GM18861 (cell line): ENCODE data around the gene RASEF.

Source experiments
- ATAC-seq: cut with Tn5 transposase; IDR thresholded peaks from one replicate; pipeline ENCODE4 v1.9.1; 2021; ENCODE audit not compliant: unreplicated experiment

Gene RASEF

DNA sequence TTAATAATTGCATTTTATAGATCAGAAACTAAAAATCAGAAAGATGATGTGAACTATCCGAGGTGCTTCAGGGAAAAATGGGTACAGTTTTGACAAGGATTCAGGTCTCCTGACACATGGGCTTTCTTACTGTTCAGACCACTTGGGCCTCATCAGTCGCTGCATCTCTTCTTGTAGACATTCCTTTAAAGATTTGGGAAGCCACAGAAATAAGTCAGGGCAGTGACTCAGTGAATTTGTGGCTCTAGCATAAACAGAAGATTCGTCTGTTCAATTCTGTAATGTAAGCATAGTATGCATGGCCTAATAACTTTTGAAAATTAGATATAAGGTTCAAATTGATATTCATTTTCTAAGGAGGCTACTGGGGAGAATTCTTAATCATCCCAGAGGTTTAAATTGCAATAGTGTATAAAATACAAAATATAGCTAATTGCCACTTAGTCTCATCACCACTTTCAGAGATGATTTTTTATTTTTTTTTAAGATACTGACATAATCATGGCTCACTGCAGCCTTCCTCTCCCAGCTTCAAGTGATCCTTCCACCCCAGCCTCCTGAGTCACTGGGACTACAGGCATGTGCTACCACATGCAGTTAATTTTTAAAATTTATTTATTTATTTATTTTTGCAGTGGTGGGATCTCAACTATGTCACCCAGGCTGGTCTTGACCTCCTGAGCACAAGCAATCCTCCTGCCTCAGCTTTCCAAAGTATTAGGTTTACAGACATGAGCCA is 48.9 kb downstream of the RASEF start:
- no peak for ATAC-seq

- no peak for ATAC-seq
Measured at GRCh38 chr9:83012922-83013838, 49.8 kb downstream of the RASEF start.

DNA sequence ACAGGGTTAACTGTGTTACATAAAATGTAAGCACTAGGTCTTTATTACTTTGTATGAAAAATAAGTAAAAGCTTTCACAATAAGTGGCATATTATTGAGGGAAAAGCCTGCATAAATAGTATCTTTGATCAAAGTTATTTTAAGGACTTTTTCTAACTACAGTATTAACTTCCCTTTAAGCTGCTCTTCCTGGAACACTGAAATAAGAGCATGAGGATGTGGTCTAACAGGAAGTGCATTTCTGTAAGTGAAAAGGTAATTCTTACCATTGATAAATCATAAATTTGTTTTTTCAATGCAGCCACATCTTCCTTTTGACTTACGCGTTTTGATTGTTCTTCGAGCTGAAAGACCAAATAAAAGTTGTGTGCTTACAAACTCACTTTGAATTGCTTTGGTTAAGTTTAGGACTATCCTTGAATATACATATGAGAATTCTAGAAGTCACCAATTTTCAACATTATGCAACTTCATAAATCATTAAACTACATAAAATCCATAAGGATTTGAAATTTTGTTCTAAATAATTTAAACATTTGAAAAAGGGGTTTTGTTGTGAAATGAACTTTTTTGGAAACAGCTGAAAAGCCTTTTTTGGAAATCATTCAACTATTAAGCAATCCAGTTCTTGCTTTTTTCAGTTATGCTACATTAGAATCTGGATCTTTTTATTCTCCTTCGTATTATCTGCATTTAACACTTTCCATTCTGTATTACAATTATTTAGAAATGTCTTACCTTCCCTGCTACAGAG is 50.6 kb downstream of the RASEF start:
- ATAC-seq, result no peak

DNA sequence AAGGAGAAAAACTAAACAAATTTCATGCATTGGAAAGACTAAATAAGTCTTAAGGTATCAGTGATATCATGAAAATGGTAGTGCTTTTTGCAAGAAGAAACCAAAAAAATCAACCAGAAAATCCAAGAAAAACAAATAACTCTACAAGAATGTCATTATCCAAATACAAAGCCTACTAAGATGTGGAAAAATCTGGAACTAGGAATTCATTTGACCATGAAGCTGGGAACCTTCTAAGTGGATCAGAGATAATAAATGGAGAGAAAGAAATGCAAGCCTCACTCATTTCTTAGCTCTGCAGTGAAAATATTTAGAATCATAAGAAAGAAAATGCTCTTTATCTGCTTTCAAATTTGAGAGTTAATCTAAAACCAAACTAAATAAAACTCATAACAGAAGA is 51.3 kb downstream of the RASEF start:
- ATAC-seq, result no peak

DNA sequence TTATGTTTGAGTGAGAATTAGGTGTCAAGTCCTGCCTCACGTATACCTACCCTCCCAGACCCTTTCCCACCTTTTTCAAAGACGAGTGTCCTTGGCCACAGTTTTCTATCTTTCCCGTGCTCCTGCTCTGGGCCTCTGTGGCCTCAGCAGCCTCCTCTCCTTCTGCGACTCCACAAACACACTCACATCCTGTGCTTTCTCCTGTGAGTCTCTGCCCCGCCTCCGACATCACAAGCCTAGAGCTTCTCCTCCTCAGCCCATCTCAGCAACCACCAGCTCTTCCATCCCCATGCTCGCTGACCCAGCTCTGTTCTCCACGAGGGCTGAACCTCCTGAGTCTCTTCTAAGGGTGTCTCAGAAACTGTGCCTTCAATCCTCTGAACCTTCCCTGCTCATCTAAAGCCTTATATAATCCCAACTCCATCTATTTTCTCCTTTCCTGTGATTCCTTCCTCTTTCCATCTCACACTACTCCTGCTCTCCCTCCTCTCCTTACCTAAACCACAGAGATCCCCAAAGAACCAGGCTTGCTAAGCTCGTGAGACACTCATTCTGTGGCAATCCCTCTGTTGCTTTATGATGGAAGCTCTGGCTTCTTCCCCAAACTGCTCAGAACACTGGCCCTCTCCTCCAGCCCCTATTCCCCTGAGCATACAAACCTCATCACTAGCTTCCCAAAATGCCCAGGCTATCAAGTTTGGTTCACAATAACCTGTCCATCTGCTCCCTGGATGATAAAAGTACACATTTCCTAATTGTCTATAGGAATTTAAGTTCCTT is 55.2 kb downstream of the RASEF start:
- no peak for ATAC-seq

DNA sequence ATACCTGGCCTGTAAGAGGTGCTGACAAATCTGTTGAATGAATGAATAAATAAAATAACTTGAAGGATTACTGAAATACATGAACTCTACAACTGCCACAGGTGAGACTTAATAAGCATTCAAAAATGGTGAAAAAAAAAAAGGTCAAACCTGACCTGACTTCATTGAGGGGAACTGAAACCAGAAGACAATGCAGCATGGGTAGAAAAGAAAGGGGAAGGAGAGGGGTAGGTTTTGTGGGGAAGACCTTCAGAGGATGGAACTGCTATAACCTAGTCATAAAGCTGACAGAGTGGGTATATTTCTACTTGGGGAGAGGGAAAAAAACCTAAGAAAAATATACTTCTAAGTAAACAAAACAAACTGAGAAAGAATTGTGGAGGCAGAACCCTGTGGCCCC is 56.6 kb downstream of the RASEF start:
- ATAC-seq, result peak; percentile 59

- ATAC-seq, result no peak
Measured at GRCh38 chr9:83005963-83006362, 57.0 kb downstream of the RASEF start.

DNA sequence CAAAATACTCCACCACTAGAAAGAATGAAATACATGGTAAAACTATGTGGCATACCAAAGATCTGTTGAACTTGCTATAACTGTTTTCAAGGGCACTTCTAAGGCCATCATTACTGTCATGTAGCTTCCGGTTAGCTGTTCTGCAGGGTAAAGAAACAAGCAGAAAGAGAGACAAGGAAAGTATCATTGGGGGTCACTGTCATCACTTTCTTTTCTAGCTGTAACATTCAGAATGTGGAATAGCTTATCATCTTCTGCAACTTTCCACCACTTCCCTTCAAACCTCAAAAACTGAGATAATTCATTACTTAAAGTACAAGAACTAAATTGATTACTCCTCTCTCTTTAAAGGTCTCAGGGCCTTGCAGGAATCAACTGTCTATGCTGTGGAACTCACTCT is 57.6 kb downstream of the RASEF start:
- no peak for ATAC-seq

DNA sequence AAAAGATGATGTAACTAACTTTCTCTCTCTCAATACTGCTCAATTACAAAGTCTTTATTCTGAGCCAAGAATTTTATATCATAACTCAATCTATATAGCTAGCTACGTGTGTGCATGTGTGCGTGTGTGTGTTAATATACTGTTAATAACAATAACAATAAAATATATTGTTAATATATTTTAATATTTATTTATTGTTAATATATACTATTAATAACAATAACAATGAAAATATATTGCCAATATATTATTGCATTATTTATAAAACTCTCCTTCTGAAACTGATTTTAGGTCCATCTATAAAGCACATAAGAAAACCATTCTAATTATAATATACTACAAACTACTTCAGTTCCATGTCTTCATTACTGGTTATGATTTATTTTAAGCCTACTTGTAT is 60.6 kb downstream of the RASEF start:
- ATAC-seq, result no peak

- ATAC-seq, result no peak
Measured at GRCh38 chr9:83000765-83001164, 62.2 kb downstream of the RASEF start.

- no peak for ATAC-seq
Measured at GRCh38 chr9:82998409-82998808, 64.5 kb downstream of the RASEF start.

DNA sequence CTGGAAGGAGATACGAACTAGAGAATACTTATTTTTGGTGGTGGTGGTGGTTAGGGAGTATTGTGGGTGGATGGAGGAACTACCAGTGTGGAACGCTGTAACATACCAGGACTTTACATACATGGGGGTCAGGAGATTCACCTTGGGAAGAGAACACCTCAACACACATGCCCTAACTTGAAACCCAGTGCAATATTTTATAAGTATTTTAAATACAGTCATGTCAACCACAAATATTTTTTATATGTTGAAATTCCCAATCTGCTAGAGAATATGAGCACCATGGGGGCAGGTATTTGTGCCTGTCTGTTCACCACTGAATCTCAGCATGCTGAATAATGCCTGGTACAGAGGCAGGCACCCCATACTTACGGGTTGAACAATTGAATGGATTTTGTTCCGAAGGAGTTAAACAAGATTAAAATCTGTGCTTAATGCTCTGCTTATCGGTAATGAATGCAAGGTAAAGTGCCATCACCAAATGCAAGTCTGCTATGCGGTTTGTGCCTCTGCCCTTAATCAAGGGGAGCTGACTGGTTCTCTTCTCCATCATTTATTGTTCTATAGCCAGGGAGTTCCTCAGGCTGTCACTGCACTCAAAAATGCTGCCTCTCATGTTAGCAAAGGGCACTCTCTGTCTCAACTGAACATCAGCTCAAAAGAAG is 65.3 kb downstream of the RASEF start:
- no peak for ATAC-seq

GRCh38 chr9:82996941-82997340 is 66.0 kb downstream of the RASEF start:
- ATAC-seq, result no peak

DNA sequence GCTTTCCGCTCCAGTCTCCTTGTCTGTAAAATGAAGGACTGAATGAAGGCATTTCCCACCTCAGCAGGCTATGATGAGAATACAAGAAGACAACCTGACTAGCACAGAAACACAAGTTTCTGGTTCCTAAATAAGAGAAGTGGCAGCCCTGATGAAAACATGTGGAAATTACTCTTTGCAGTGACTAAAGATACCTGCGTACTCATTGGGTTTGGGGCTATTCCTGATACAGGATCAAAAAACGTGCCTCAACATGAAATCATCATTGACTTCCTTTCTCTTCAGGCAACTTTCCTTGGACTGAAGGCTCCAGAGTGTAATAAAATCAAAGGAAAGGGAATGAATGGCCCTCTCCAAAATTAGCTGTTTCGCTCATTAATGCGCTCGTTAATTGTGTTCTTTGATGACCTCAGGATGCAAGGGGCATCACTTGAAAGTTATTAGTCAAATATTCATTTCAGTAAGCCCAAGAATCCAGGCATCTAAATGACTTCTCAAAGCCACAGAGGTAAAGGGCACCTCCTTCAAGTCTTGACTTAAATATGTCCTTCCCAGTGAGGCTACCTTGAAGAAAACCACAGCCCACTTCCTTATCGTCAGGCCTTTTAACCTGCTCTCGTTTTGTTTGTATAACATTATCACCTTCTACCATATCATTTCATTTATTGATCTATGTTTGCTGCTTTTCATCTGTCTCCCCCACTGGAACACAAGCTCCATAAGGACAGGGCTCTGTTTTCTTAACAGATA is 68.9 kb downstream of the RASEF start:
- no peak for ATAC-seq

DNA sequence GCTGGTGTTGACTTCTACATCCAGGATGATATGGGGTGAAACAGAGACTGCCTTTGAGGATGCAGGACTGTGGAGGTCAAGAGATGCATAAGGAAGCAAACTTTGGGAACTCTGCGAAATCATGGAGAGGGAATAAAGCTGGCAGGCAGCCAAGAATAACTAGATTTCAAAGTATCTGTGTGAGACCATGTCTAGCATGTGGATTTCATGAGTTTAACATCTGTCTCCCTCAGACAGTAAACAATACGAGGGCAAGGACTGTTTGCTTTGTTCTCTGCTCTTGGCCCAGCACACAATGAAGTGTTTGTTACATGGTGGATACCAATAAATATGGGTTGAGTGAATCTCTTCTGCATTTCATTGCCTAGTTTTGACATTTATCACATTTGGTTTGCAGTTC is 71.3 kb downstream of the RASEF start:
- ATAC-seq, result no peak

DNA sequence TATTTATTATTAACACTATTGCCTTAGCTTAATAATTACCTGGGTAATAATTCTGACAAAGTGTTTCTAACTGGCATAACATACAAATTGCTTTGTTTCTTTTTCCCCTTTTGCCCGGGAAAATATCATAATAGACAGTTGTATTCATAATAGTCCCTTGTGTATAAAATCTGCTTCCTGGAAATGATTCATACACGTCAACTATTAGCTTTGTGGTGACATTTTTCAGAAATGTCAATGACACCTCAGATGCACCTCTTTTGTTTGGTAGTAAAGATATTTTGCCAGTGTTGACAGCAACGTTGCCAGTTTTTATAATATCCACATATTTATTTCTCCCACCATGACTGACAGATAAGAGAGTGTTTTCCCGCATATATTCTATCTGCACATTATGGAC is 73.0 kb downstream of the RASEF start:
- no peak for ATAC-seq

GRCh38 chr9:82988488-82988887 is 74.5 kb downstream of the RASEF start:
- ATAC-seq, result no peak

- no peak for ATAC-seq
Measured at GRCh38 chr9:82987370-82988189, 75.4 kb downstream of the RASEF start.

GRCh38 chr9:82981552-82981951 is 81.4 kb downstream of the RASEF start:
- ATAC-seq, result no peak
